HCT116 (cell line): Measurements from ENCODE around the gene GNG12. TPM values are rescaled to one million over a fixed set of nuclear protein-coding genes. Genes with fewer than 3 reads are reported as not detected.
A peak's percentile ranks its signal among the peaks of the same experiment; 100 is the strongest.

ENCODE experiments used
- ATAC-seq: fragments of 200-7000 bp; cut with Tn5 transposase; 2 replicates; pipeline ENCODE4 v1.9.1; 2020; ENCODE audit warnings: mild to moderate bottlenecking, moderate library complexity
- BruUV-seq: library from RNA; stranded (reverse); fragments of 400-500 nt; replicated peaks from 2 replicates; lab custom pipeline; 2021; lab: Mats Ljungman, UMichigan
- CTCF ChIA-PET: fragments of 300-600 bp; sonication (Branson Sonifier 250); formaldehyde crosslinking; loops from one replicate; lab custom pipeline; 2021; ENCODE audit warnings: antibody characterized with exemption; lab: Charles Lee
- POLR2A ChIA-PET: fragments of 300-600, 350-600 bp; sonication (Branson Sonifier 250); formaldehyde crosslinking; loops from one replicate; lab custom pipeline; 2021; ENCODE audit warnings: antibody characterized with exemption; lab: Charles Lee
- RAD21 ChIA-PET, 2 experiments: fragments of 300-600 bp; sonication (Branson Sonifier 250); formaldehyde crosslinking; loops; one replicate each; lab custom pipeline; 2023; ENCODE audit warnings: low total read pairs in 2 of 2; ENCODE audit not compliant: uncharacterized antibody in 2 of 2, unreplicated experiment in 2 of 2, low non-redundant PET in 1 of 2; lab: Charles Lee
- DNase-seq: peaks from one replicate; pipeline ENCODE4 v3.0.0-alpha.2; 2010; ENCODE audit warnings: low read depth, low spot score
- H2AFZ ChIP-seq: fragments of 200-600 bp; shearing (Covaris generic), sonication (generic); 2 replicates; pipeline ENCODE4 v1.6.1; 2017; ENCODE audit warnings: low read depth, mixed run types, mixed read lengths, antibody characterized with exemption, low read length; ENCODE audit not compliant: poor library complexity, severe bottlenecking
- H3K27ac ChIP-seq: 2 replicates; pipeline ENCODE4 v1.5.1; 2012; ENCODE audit warnings: low read depth, low read length
- H3K27me3 ChIP-seq: fragments of 200-600 bp; sonication (generic); 2 replicates; pipeline ENCODE4 v1.6.1; 2016; ENCODE audit warnings: mixed run types, low read length, mixed read lengths; ENCODE audit not compliant: insufficient read depth
- H3K36me3 ChIP-seq, 2 experiments: fragments of 200-500 bp in 1 of 2; fragments of 200-600 bp in 1 of 2; sonication (Bioruptor generic) in 1 of 2; sonication (generic) in 1 of 2; 2 replicates each; pipeline versions ENCODE4 v1.5.1 to v1.6.1; 2014 to 2016; ENCODE audit warnings: low read length in 2 of 2, inconsistent platforms in 1 of 2, mixed read lengths in 1 of 2, mixed run types in 1 of 2; ENCODE audit not compliant: insufficient read depth in 2 of 2, control insufficient read depth in 1 of 2
- H3K4me1 ChIP-seq, 2 experiments: fragments of 200-600 bp in 1 of 2; sonication (generic) in 1 of 2; 2 replicates each; pipeline versions ENCODE4 v1.5.1 to v1.6.1; 2012 to 2017; ENCODE audit warnings: low read length in 2 of 2, inconsistent platforms in 1 of 2, mild to moderate bottlenecking in 1 of 2, mixed read lengths in 1 of 2, mixed run types in 1 of 2, moderate library complexity in 1 of 2; ENCODE audit not compliant: insufficient read depth in 2 of 2, control insufficient read depth in 1 of 2
- H3K4me2 ChIP-seq: fragments of 200-600 bp; sonication (generic); 2 replicates; pipeline ENCODE4 v1.6.1; 2017; ENCODE audit warnings: mixed run types, low read length, mixed read lengths
- H3K4me3 ChIP-seq, 2 experiments: fragments of 200-600 bp in 1 of 2; sonication (generic) in 1 of 2; replicated peaks in 1 of 2; 2 replicates each; pipeline ENCODE4 v1.5.1; 2011 to 2016; ENCODE audit warnings: low read length in 2 of 2, control low read depth in 1 of 2, low read depth in 1 of 2, mild to moderate bottlenecking in 1 of 2, mixed read lengths in 1 of 2, mixed run types in 1 of 2
- H3K79me2 ChIP-seq: fragments of 200-600 bp; sonication (generic); 2 replicates; pipeline ENCODE4 v1.6.1; 2017; ENCODE audit warnings: mild to moderate bottlenecking, mixed run types, low read length, moderate library complexity, mixed read lengths; ENCODE audit not compliant: insufficient read depth
- H3K9ac ChIP-seq: fragments of 200-600 bp; sonication (generic); 2 replicates; pipeline ENCODE4 v1.6.1; 2016; ENCODE audit warnings: low read length, mixed read lengths
- H3K9me2 ChIP-seq: fragments of 200-600 bp; sonication (generic), shearing (Covaris generic); 2 replicates; pipeline ENCODE4 v1.6.1; 2017; ENCODE audit warnings: mixed run types, mild to moderate bottlenecking, moderate library complexity; ENCODE audit not compliant: insufficient read depth
- H3K9me3 ChIP-seq, 2 experiments: fragments of 200-500 bp in 1 of 2; fragments of 200-600 bp in 1 of 2; sonication (Bioruptor generic) in 1 of 2; sonication (generic) in 1 of 2; 2 replicates each; pipeline ENCODE4 v1.6.1; 2014 to 2017; ENCODE audit warnings: low read length in 2 of 2, mixed read lengths in 2 of 2, inconsistent platforms in 1 of 2, low read depth in 1 of 2, mild to moderate bottlenecking in 1 of 2, mixed run types in 1 of 2, moderate library complexity in 1 of 2; ENCODE audit not compliant: control insufficient read depth in 1 of 2, insufficient read depth in 1 of 2
- H4K20me1 ChIP-seq: fragments of 200-600 bp; sonication (generic), shearing (Covaris generic); 2 replicates; pipeline ENCODE4 v1.6.1; 2017; ENCODE audit warnings: mixed run types, mild to moderate bottlenecking, moderate library complexity; ENCODE audit not compliant: insufficient read depth
- CBX3 ChIP-seq: IDR thresholded peaks from 2 replicates; pipeline ENCODE4 v1.6.1; 2012; ENCODE audit warnings: low read depth
- CEBPB ChIP-seq: IDR thresholded peaks from 2 replicates; pipeline ENCODE4 v1.6.1; 2012; ENCODE audit warnings: low read depth
- EGR1 ChIP-seq: IDR thresholded peaks from 2 replicates; pipeline ENCODE4 v1.6.1; 2012; ENCODE audit warnings: low read depth
- EZH2phosphoT487 ChIP-seq: fragments of 200-600 bp; IDR thresholded peaks from 2 replicates; pipeline ENCODE4 v1.6.1; 2018; ENCODE audit warnings: antibody characterized with exemption, borderline replicate concordance
- FOSL1 ChIP-seq: IDR thresholded peaks from 2 replicates; pipeline ENCODE4 v1.6.1; 2012; ENCODE audit warnings: low read depth
- JUND ChIP-seq: IDR thresholded peaks from 2 replicates; pipeline ENCODE4 v1.6.1; 2012
- POLR2A ChIP-seq: IDR thresholded peaks from 2 replicates; pipeline ENCODE4 v1.7.0; 2011; ENCODE audit warnings: borderline replicate concordance; ENCODE audit not compliant: insufficient read depth, insufficient read length; ENCODE audit errors: extremely low read depth
- POLR2AphosphoS5 ChIP-seq: IDR thresholded peaks from 2 replicates; pipeline ENCODE4 v1.6.1; 2011; ENCODE audit warnings: mild to moderate bottlenecking, low read depth, low read length, moderate library complexity
- REST ChIP-seq: IDR thresholded peaks from 2 replicates; pipeline ENCODE4 v1.6.1; 2012; ENCODE audit warnings: low read depth
- SIN3A ChIP-seq: IDR thresholded peaks from 2 replicates; pipeline ENCODE4 v1.6.1; 2012; ENCODE audit warnings: low read depth
- SP1 ChIP-seq: IDR thresholded peaks from 2 replicates; pipeline ENCODE4 v1.6.1; 2012; ENCODE audit warnings: low read depth
- SRF ChIP-seq: IDR thresholded peaks from 2 replicates; pipeline ENCODE4 v1.6.1; 2012; ENCODE audit warnings: low read depth
- TCF7L2 ChIP-seq: IDR thresholded peaks from 2 replicates; pipeline ENCODE4 v1.7.0; 2011; ENCODE audit warnings: borderline replicate concordance, inconsistent platforms; ENCODE audit not compliant: insufficient read depth, insufficient read length; ENCODE audit errors: extremely low read depth
- YY1 ChIP-seq: IDR thresholded peaks from 2 replicates; pipeline ENCODE4 v1.6.1; 2011; ENCODE audit warnings: low read length, low read depth, moderate library complexity, mild to moderate bottlenecking; ENCODE audit not compliant: insufficient replicate concordance; ENCODE audit errors: extremely low read depth
- ZFX ChIP-seq: fragments of 450-650 bp; IDR thresholded peaks from 2 replicates; pipeline ENCODE4 v1.6.1; 2017
- ZNF274 ChIP-seq: fragments of 200-500 bp; sonication (Bioruptor generic); IDR thresholded peaks from 2 replicates; pipeline ENCODE4 v1.6.1; 2014; ENCODE audit warnings: mild to moderate bottlenecking, low read depth, low read length, inconsistent platforms
- intact Hi-C: fragments of 100-400 bp; cut with micrococcal nuclease; formaldehyde crosslinking; loops from 2 replicates; pipeline ENCODE4 v1.10.0; 2022
- total RNA-seq: library from RNA; stranded (reverse); gene quantifications from one replicate; pipeline ENCODE4 v1.2.1, GENCODE V29; 2021; ENCODE audit not compliant: unreplicated experiment
- TF ChIP-seq, protein P1 (sequence below): IDR thresholded peaks from 2 replicates; pipeline ENCODE4 v1.6.1; 2011; ENCODE audit warnings: mild to moderate bottlenecking, low read length, moderate library complexity; ENCODE audit not compliant: insufficient replicate concordance; ENCODE audit errors: extremely low read depth
- TF ChIP-seq, protein P2 (sequence below), 3 experiments: fragments of 200-600 bp in 1 of 3; sonication (generic) in 1 of 3; IDR thresholded peaks in 2 of 3; conservative IDR thresholded peaks in 1 of 3; 2 replicates each; pipeline ENCODE4 v1.5.1; 2012 to 2017; ENCODE audit warnings: low read depth in 2 of 3, low read length in 2 of 3, antibody characterized with exemption in 1 of 3, borderline replicate concordance in 1 of 3, control low read depth in 1 of 3, mild to moderate bottlenecking in 1 of 3, mixed read lengths in 1 of 3, mixed run types in 1 of 3, moderate library complexity in 1 of 3; ENCODE audit not compliant: insufficient read depth in 1 of 3

The GNG12 gene
- total RNA-seq, 1 experiment from 2014 or later = 49.6 TPM

GRCh38 chr1:67686267-67687197 lies 146.7 kb downstream of the GNG12 start:
- H3K27me3 ChIP-seq = no peaks in the 10 kb centered on the region
- H2AFZ ChIP-seq = no peak overlapping the region
- H3K27ac ChIP-seq = peak overlapping the region; percentile 98
- H3K4me3 ChIP-seq = peak overlapping the region; percentile 91
- intact Hi-C loops = loop anchor here (2.0 to 10.0 kb wide), 4 partner anchors 62 to 698 kb away; partner anchors contain the start of gene GNG12
- peak; percentile 63 for ATAC-seq
- H3K4me2 ChIP-seq = peak overlapping the region; percentile 90
- BruUV-seq = TSS peak; percentile 85
- ChIA-PET POLR2A (interaction anchor here (0.8 to 6.3 kb wide), 11 partner anchors 10 to 147 kb away, joined by 3 to 50 read pairs (median 5); no protein-coding TSS in a partner anchor), CTCF (interaction anchor here (0.9 to 1.0 kb wide), 2 partner anchors 14 to 74 kb away, joined by 4 read pairs; no protein-coding TSS in a partner anchor), RAD21 (interaction anchor here in 1 of 2 experiments (3.0 kb wide), 1 partner anchor 73 kb away, joined by 10 read pairs; no protein-coding TSS in a partner anchor)
- peaks cover 31% of the 10 kb centered on the region for H3K79me2 ChIP-seq
- H3K9me3 ChIP-seq = no peaks in the 10 kb centered on the region
- no peaks in the 10 kb centered on the region for H3K9me2 ChIP-seq
- H3K9ac ChIP-seq = peak overlapping the region; percentile 96
- H3K36me3 ChIP-seq = peaks cover 15 to 17% of the 10 kb centered on the region in 2 experiments
- peaks cover 4% of the 10 kb centered on the region; the same call in 1 of the 2 replicates for H4K20me1 ChIP-seq
- DNase-seq = peak; percentile 91
- H3K4me1 ChIP-seq = peaks cover 28 to 52% of the 10 kb centered on the region in 2 experiments
- peak; percentile 80 for TF ChIP-seq FOSL1
- no peak for TF ChIP-seq EGR1
- no peak for TF ChIP-seq REST
- TF ChIP-seq, protein P1, sequence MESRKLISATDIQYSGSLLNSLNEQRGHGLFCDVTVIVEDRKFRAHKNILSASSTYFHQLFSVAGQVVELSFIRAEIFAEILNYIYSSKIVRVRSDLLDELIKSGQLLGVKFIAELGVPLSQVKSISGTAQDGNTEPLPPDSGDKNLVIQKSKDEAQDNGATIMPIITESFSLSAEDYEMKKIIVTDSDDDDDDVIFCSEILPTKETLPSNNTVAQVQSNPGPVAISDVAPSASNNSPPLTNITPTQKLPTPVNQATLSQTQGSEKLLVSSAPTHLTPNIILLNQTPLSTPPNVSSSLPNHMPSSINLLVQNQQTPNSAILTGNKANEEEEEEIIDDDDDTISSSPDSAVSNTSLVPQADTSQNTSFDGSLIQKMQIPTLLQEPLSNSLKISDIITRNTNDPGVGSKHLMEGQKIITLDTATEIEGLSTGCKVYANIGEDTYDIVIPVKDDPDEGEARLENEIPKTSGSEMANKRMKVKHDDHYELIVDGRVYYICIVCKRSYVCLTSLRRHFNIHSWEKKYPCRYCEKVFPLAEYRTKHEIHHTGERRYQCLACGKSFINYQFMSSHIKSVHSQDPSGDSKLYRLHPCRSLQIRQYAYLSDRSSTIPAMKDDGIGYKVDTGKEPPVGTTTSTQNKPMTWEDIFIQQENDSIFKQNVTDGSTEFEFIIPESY = peak; percentile 16
- peak; percentile 63 for TF ChIP-seq SRF
- TF ChIP-seq JUND = peak; percentile 89
- TF ChIP-seq, protein P2, sequence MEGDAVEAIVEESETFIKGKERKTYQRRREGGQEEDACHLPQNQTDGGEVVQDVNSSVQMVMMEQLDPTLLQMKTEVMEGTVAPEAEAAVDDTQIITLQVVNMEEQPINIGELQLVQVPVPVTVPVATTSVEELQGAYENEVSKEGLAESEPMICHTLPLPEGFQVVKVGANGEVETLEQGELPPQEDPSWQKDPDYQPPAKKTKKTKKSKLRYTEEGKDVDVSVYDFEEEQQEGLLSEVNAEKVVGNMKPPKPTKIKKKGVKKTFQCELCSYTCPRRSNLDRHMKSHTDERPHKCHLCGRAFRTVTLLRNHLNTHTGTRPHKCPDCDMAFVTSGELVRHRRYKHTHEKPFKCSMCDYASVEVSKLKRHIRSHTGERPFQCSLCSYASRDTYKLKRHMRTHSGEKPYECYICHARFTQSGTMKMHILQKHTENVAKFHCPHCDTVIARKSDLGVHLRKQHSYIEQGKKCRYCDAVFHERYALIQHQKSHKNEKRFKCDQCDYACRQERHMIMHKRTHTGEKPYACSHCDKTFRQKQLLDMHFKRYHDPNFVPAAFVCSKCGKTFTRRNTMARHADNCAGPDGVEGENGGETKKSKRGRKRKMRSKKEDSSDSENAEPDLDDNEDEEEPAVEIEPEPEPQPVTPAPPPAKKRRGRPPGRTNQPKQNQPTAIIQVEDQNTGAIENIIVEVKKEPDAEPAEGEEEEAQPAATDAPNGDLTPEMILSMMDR (IDR thresholded peaks at IDR 0.05 in 2 of 3, conservative IDR thresholded peaks at IDR 0.05 in 1 of 3; ENCODE audit: borderline replicate concordance in 1 of 3, insufficient read depth in 1 of 3, low read depth in 2 of 3, low read length in 2 of 3) = no peak
- TF ChIP-seq POLR2AphosphoS5 = peak; percentile 87
- TF ChIP-seq SIN3A = peak; percentile 91
- peak; percentile 52 for TF ChIP-seq CBX3
- no peak for TF ChIP-seq EZH2phosphoT487
- TF ChIP-seq SP1 = peak; percentile 94
- peak; percentile 94 for TF ChIP-seq CEBPB
- TF ChIP-seq POLR2A = peak; percentile 21
- TF ChIP-seq TCF7L2 = peak; percentile 77
- peak; percentile 30 for TF ChIP-seq YY1
- TF ChIP-seq ZNF274 = no peak
- no peak for TF ChIP-seq ZFX
